NB4 (cell line): Measurements from ENCODE around the gene DIPK1C.

Experiments
- DNase-seq: peaks from one replicate; pipeline ENCODE4 v3.0.0; 2010; ENCODE audit warnings: low read depth
- H3K4me3 ChIP-seq: one replicate; pipeline ENCODE4 v1.5.1; 2011; ENCODE audit warnings: mild to moderate bottlenecking, low read depth, low read length, moderate library complexity
- CTCF ChIP-seq: IDR thresholded peaks from one replicate; pipeline ENCODE4 v1.5.1; 2012; ENCODE audit warnings: low read depth, low read length
- MAX ChIP-seq: IDR thresholded peaks from 2 replicates; pipeline ENCODE4 v1.6.1; 2011; ENCODE audit warnings: low read depth, low read length
- MYC ChIP-seq: IDR thresholded peaks from 2 replicates; pipeline ENCODE4 v1.6.1; 2011; ENCODE audit warnings: low read depth, low read length
- POLR2A ChIP-seq: IDR thresholded peaks from 2 replicates; pipeline ENCODE4 v1.6.1; 2011; ENCODE audit warnings: mild to moderate bottlenecking; ENCODE audit not compliant: insufficient read length; ENCODE audit errors: extremely low read depth

DIPK1C gene

GRCh38 chr18:74402806-74403433 is 54.2 kb downstream of the DIPK1C start:
- no peak for DNase-seq
- H3K4me3 ChIP-seq: no peak overlapping the region
- TF ChIP-seq MAX: no peak
- TF ChIP-seq CTCF: no peak
- no peak for TF ChIP-seq POLR2A
- TF ChIP-seq MYC: no peak

GRCh38 chr18:74400813-74401212 is 56.3 kb downstream of the DIPK1C start:
- DNase-seq: no peak
- H3K4me3 ChIP-seq: no peak overlapping the region
- TF ChIP-seq MYC: no peak
- no peak for TF ChIP-seq MAX
- no peak for TF ChIP-seq POLR2A
- TF ChIP-seq CTCF: no peak

- TF ChIP-seq POLR2A: no peak
- no peak for TF ChIP-seq CTCF
- TF ChIP-seq MYC: no peak
- TF ChIP-seq MAX: no peak
- no peak overlapping the region for H3K4me3 ChIP-seq
- DNase-seq: no peak
Measured at GRCh38 chr18:74399091-74399887, 57.8 kb downstream of the DIPK1C start.

GRCh38 chr18:74397572-74397971 is 59.5 kb downstream of the DIPK1C start:
- no peak for DNase-seq
- no peak overlapping the region for H3K4me3 ChIP-seq
- TF ChIP-seq MAX: no peak
- TF ChIP-seq MYC: no peak
- no peak for TF ChIP-seq POLR2A
- no peak for TF ChIP-seq CTCF

- H3K4me3 ChIP-seq: no peak overlapping the region
- DNase-seq: peak; percentile 7
- TF ChIP-seq CTCF (no peak), POLR2A (no peak), MYC (no peak)
Measured at GRCh38 chr18:74396171-74397169, 60.6 kb downstream of the DIPK1C start.
